HG03432 (cell line): ENCODE results near the gene PLA2G12A.

Experiments
- ATAC-seq: cut with Tn5 transposase; IDR thresholded peaks from one replicate; pipeline ENCODE4 v1.9.1; 2021; ENCODE audit warnings: mild to moderate bottlenecking, moderate library complexity; ENCODE audit not compliant: unreplicated experiment

Gene PLA2G12A

GRCh38 chr4:109729718-109730618, at the start of gene PLA2G12A:
Gene PLA2G12A, minus strand, starts transcription at chr4:109730070. Its CDS starts 261 bp downstream, at chr4:109729809.
- peak; percentile 89 for ATAC-seq

DNA sequence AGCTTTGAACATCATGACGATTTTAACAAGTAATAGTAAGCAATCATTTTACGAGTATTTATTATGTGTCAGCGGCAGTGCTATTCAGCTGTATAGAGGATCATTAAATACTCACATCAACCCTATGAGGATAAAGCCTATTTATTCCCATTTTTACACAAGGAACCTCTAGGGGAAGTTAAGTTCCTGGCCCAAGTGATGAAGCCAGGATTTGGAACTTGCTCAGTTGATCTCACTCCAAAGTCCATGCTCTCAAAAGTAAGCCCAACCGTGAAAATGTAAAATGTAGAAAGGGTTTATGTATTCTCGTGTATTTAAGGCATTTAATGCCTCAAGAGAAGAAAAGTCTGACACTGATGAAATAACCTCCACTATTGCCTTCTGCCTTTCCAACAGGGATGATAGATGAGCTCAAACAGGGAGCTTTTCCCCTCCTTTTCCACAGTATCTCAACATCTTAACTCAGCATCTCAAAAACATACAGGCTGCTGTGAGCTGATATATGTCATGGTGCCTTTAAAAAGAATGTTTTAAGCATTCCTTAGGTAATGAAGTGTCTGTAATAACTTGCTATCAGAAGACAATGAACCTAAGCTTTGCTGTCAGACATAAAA, 35.0 kb upstream of the PLA2G12A start:
- no peak for ATAC-seq

DNA sequence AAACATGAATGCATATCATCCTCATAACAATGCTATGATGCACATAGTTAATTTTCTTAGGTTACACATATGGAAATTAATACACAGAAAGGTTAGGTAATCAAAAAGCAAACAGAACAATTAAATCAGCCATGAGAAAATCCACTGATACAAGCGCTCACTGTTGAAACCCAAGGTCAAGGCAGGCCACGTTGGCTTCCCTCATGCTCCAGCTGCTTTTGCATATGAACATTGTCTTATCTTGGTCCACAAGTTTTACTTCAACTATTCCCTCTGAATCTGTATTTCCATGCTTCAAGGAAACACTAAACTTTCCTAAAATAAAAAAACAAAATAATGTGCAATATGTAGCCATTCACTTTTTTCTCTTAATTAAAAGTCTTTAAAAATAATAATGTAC, 34.5 kb upstream of the PLA2G12A start:
- no peak for ATAC-seq

DNA sequence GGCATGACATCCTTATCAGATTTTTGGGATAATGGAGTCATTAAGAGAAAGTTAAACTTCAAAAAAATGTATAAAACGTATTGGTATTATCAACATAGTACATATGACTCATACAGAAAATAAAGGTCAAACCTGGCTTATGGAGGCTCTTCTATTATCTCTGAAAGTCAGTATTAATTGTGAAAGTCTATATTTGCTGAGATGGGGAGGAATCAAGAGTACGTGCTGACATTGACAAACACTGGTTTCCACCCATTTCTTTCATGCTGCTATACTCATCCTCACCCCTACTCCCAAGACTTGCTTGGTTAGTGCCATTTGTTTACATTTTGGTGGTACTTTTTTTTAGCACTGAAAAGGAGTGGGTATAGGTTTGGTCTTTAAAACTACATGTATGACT, 30.8 kb upstream of the PLA2G12A start:
- ATAC-seq, result peak; percentile 65

- ATAC-seq, result no peak
These were observed 25.8 kb upstream of the PLA2G12A start for GRCh38 chr4:109755656-109756055.

GRCh38 chr4:109754093-109754857, 24.4 kb upstream of the PLA2G12A start:
- no peak for ATAC-seq

- no peak for ATAC-seq
These were observed 22.7 kb upstream of the PLA2G12A start for GRCh38 chr4:109752525-109752924.

GRCh38 chr4:109751852-109752251, 22.0 kb upstream of the PLA2G12A start:
- ATAC-seq, result no peak

- ATAC-seq, result no peak
These were observed 20.9 kb upstream of the PLA2G12A start for GRCh38 chr4:109750652-109751244.

GRCh38 chr4:109749388-109750082, 19.7 kb upstream of the PLA2G12A start:
- ATAC-seq, result no peak

DNA sequence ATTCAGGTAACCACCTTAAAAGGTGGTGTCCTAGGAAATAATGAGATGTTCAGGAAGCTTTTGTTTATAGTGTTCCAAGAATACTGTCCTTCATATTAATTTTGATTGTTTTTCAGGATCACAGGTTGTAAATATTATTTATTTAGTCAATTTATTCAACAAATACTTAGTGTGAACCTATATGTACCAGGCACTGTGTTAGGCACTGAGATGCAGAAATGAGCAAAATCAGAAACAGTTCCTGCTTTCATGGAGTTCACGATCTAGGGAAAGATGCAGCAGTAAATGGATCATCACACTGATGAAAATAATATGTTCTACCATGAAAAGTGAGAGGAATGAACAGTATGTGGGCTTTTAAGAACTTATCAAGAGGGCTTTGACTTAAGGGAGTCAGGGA, 18.2 kb upstream of the PLA2G12A start:
- ATAC-seq, result no peak

DNA sequence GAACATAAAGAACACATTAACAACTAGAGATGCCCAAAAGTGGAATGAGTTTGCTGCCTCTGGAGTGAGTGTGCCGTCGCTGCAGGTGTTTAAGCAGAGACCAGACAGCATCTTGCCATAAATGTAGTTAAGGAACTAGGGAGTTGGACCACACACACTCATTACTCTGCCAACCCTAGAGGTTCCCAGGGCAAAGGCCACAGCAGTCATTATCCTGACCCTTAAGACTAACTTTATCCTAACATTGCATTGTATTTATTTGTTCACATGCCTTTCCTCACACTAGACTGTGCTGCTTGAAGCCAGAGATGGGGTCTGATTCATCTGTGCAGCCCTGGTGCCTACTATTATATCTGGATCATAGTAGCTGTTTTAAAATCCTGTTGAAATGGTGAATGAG, 16.9 kb upstream of the PLA2G12A start:
- ATAC-seq, result no peak

- no peak for ATAC-seq
These were observed 16.0 kb upstream of the PLA2G12A start for GRCh38 chr4:109745830-109746229.

DNA sequence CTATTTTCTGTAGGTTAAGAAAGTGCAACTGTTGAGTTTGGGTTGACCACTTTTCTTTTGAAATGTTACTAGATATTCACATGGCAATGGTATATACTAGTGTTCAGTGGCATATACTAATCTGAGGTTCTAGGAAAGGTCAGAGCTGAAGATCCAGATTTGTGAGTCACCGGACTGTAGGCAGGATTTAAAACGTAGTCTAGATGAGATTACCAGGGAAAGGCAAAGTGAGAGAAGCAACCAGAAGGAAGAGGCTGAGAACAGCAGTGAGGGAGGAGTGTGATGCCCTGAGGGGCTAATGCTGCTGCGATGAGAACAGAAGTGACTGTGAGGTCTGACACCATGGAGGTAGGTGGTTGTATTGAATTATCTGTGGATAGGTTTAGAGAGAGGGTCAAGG, 9.7 kb upstream of the PLA2G12A start:
- ATAC-seq, result no peak

GRCh38 chr4:109738104-109738872, 8.4 kb upstream of the PLA2G12A start:
- ATAC-seq, result no peak

- no peak for ATAC-seq
These were observed 5.9 kb upstream of the PLA2G12A start for GRCh38 chr4:109735566-109736365.

DNA sequence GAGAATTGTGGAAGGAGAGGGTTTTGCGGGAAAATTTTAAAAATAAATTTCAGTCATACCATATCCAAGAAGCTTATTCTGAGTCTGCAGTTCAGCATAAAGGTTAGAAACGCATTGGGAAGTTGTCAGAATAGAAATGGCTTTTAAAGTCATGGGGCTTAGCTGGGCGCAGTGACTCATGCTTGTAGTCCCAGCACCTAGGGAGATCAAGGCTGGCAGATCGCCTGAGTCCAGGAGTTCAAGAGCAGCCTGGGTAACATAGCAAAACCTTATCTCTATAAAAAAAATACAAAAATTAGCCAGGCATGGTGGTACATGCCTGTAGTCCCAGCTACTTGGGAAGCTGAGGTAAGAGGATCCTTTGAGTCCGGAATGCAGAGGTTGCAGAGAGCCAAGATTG, 3.9 kb upstream of the PLA2G12A start:
- no peak for ATAC-seq

- no peak for ATAC-seq
These were observed 1.0 kb upstream of the PLA2G12A start for GRCh38 chr4:109730619-109731545.
